A673 (cell line): ENCODE results near the gene SREBF1. TPM values are rescaled to one million over a fixed set of nuclear protein-coding genes. Genes with fewer than 3 reads are reported as not detected.
A peak's percentile ranks its signal among the peaks of the same experiment; 100 is the strongest.

Source experiments
- BruUV-seq: library from RNA; stranded (reverse); fragments of 400-500 nt; replicated peaks from 2 replicates; lab custom pipeline; 2021; lab: Mats Ljungman, UMichigan
- CTCF ChIA-PET: fragments of 300-600 bp; sonication (Branson Sonifier 250); formaldehyde crosslinking; loops from one replicate; lab custom pipeline; 2022; ENCODE audit warnings: antibody characterized with exemption; lab: Charles Lee
- POLR2A ChIA-PET: fragments of 300-600 bp; sonication (Branson Sonifier 250); formaldehyde crosslinking; loops from one replicate; lab custom pipeline; 2022; ENCODE audit warnings: antibody characterized with exemption; ENCODE audit not compliant: low non-redundant PET; lab: Charles Lee
- DNase-seq: peaks from one replicate; pipeline ENCODE4 v3.0.0-alpha.2; 2015; ENCODE audit warnings: low spot score
- H3K27ac ChIP-seq: fragments of 200-600 bp; sonication (generic); 2 replicates; pipeline ENCODE4 v1.5.1; 2016; ENCODE audit warnings: mixed run types, low read depth, mild to moderate bottlenecking, mixed read lengths, antibody characterized with exemption, low read length; ENCODE audit not compliant: poor library complexity, severe bottlenecking
- H3K27me3 ChIP-seq: fragments of 200-600 bp; sonication (generic); replicated peaks from 2 replicates; pipeline ENCODE4 v1.6.1; 2017; ENCODE audit warnings: mixed run types, low read depth, mild to moderate bottlenecking, mixed read lengths, antibody characterized with exemption, low read length; ENCODE audit not compliant: insufficient read depth, poor library complexity
- H3K36me3 ChIP-seq: fragments of 200-600 bp; sonication (generic); 2 replicates; pipeline ENCODE4 v1.6.1; 2016; ENCODE audit warnings: mixed run types, mild to moderate bottlenecking, mixed read lengths, antibody characterized with exemption, low read length; ENCODE audit not compliant: insufficient read depth, poor library complexity, severe bottlenecking
- H3K4me1 ChIP-seq: fragments of 200-600 bp; sonication (generic); 2 replicates; pipeline ENCODE4 v1.6.1; 2017; ENCODE audit warnings: mixed run types, mild to moderate bottlenecking, mixed read lengths, antibody characterized with exemption, low read length; ENCODE audit not compliant: insufficient read depth, poor library complexity, severe bottlenecking
- H3K4me3 ChIP-seq: fragments of 200-600 bp; sonication (generic); 2 replicates; pipeline ENCODE4 v1.5.1; 2016; ENCODE audit warnings: low read depth, mixed run types, mild to moderate bottlenecking, mixed read lengths, low read length; ENCODE audit not compliant: poor library complexity, severe bottlenecking
- H3K9me3 ChIP-seq: fragments of 200-600 bp; sonication (generic); 2 replicates; pipeline ENCODE4 v1.6.1; 2016; ENCODE audit warnings: mixed run types, low read depth, mild to moderate bottlenecking, mixed read lengths, antibody characterized with exemption, low read length; ENCODE audit not compliant: poor library complexity, severe bottlenecking
- EZH2 ChIP-seq: fragments of 200-600 bp; sonication (generic); IDR thresholded peaks from 2 replicates; pipeline ENCODE4 v1.6.1; 2017; ENCODE audit warnings: borderline replicate concordance, low read depth, mild to moderate bottlenecking, mixed read lengths, antibody characterized with exemption, low read length; ENCODE audit not compliant: poor library complexity, severe bottlenecking
- intact Hi-C: fragments of 100-400 bp; cut with micrococcal nuclease; formaldehyde crosslinking; loops from one replicate; pipeline ENCODE4 v1.10.0; 2022; ENCODE audit not compliant: unreplicated experiment
- total RNA-seq: library from RNA; stranded (reverse); gene quantifications from 2 replicates; pipeline ENCODE4 v1.2.3, GENCODE V29; 2021
- TF ChIP-seq, protein P1 (sequence below): fragments of 300-800, 200-600 bp; sonication (generic); conservative IDR thresholded peaks from 2 replicates; pipeline ENCODE4 v1.5.1; 2017; ENCODE audit warnings: low read depth, mild to moderate bottlenecking, antibody characterized with exemption, low read length, moderate library complexity, mixed read lengths

The SREBF1 gene
- total RNA-seq, 1 experiment from 2014 or later = 240 TPM

DNA sequence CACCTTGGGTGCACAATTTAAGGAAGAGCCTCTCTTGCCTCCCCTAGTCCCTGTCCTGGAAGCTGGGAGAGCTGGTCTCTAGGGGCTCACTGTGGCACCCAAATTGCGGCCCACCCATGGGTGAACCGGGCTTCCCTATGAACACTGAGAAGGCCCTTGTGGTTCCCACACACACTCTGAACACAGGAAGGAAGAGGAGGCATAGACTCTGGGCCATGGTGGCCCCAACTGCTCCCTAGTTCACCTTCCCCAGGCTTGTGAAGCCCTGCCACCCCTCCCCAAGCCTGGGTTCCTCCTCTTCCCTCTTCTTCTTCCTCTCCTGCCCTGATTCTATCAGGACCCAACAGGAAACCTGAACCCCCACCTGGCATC is 10.5 kb downstream of the SREBF1 start:
- Histone ChIP-seq H3K4me1 (peaks cover 55% of the 10 kb centered on the region), H3K36me3 (peaks cover 31% of the 10 kb centered on the region), H3K27me3 (no peaks in the 10 kb centered on the region), H3K9me3 (no peaks in the 10 kb centered on the region), H3K4me3 (no peak overlapping the region), H3K27ac (peak overlapping the region; percentile 97)
- intact Hi-C loops = no loop called here
- TF ChIP-seq, protein P1, sequence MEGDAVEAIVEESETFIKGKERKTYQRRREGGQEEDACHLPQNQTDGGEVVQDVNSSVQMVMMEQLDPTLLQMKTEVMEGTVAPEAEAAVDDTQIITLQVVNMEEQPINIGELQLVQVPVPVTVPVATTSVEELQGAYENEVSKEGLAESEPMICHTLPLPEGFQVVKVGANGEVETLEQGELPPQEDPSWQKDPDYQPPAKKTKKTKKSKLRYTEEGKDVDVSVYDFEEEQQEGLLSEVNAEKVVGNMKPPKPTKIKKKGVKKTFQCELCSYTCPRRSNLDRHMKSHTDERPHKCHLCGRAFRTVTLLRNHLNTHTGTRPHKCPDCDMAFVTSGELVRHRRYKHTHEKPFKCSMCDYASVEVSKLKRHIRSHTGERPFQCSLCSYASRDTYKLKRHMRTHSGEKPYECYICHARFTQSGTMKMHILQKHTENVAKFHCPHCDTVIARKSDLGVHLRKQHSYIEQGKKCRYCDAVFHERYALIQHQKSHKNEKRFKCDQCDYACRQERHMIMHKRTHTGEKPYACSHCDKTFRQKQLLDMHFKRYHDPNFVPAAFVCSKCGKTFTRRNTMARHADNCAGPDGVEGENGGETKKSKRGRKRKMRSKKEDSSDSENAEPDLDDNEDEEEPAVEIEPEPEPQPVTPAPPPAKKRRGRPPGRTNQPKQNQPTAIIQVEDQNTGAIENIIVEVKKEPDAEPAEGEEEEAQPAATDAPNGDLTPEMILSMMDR = no peak
- TF ChIP-seq EZH2 = no peak
- no peak for DNase-seq
- BruUV-seq = no TSS peak
- POLR2A ChIA-PET = no interaction called here
- CTCF ChIA-PET = no interaction called here

- intact Hi-C loops = no loop called here
- Histone ChIP-seq H3K36me3 (peaks cover 30% of the 10 kb centered on the region), H3K27ac (peak overlapping the region; percentile 97), H3K9me3 (no peaks in the 10 kb centered on the region), H3K4me3 (no peak overlapping the region), H3K27me3 (no peaks in the 10 kb centered on the region), H3K4me1 (peaks cover 61% of the 10 kb centered on the region)
- CTCF ChIA-PET = no interaction called here
- no peak for DNase-seq
- BruUV-seq = no TSS peak
- POLR2A ChIA-PET = no interaction called here
- no peak for TF ChIP-seq EZH2
- TF ChIP-seq, protein P1 = no peak
Observed at GRCh38 chr17:17824783-17825614, 11.8 kb downstream of the SREBF1 start.

DNA sequence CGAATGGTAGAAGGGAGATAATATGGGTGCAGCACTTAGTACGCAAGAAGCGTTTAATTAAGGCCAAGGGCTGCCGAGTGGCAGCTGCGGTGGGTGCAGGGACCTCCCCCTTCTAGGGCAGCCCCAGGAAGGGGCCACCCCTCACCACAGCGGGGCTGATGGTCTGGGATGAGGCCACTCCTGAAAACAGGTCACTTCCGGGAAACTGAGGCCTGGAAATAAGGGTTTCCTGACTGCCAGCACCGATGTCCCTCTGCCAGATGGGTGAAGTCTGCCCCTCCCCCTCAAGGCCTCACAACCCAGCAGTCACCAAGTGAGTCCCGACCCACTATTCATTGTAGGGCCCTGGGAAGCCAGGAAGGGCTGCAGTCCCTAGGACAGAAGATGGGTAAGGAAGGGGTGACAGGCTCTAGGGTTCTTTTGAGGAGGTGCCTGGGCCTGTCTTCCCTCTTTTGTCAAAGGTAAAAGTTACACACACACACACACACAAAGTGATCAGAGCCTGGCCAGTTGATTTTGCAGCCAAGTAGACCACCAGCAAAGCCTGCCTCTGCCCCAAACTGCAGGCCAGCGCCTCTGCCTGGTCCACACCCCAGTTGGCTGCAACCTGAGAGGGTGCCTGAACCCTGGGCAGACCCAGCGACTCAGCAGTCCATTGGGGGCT is 12.5 kb downstream of the SREBF1 start:
- Histone ChIP-seq H3K4me3 (peak overlapping the region; percentile 1), H3K27me3 (no peaks in the 10 kb centered on the region), H3K27ac (peak overlapping the region; percentile 97), H3K9me3 (no peaks in the 10 kb centered on the region), H3K36me3 (peaks cover 36% of the 10 kb centered on the region), H3K4me1 (peaks cover 66% of the 10 kb centered on the region)
- intact Hi-C loops = no loop called here
- ChIA-PET POLR2A (no interaction called here), CTCF (no interaction called here)
- DNase-seq = peak; percentile 67
- no TSS peak for BruUV-seq
- TF ChIP-seq, protein P1 = no peak
- TF ChIP-seq EZH2 = no peak
